Loucy (cell line): ENCODE results near the gene GEMIN4.

Experiments used
- H2AFZ ChIP-seq: fragments of 200-600 bp; sonication (generic); 2 replicates; pipeline ENCODE4 v1.6.0; 2016; ENCODE audit warnings: antibody characterized with exemption, mild to moderate bottlenecking, low read length, moderate library complexity
- H3F3A ChIP-seq: fragments of 200-600 bp; 2 replicates; pipeline ENCODE4 v1.6.0; 2016; ENCODE audit warnings: antibody characterized with exemption, low read depth, mild to moderate bottlenecking
- H3K27me3 ChIP-seq: fragments of 200-600 bp; sonication (generic); 2 replicates; pipeline ENCODE4 v1.6.1; 2014; ENCODE audit warnings: low read length, mild to moderate bottlenecking; ENCODE audit not compliant: insufficient read depth, poor library complexity, severe bottlenecking
- H3K36me3 ChIP-seq: fragments of 200-600 bp; sonication (generic); 2 replicates; pipeline ENCODE4 v1.6.1; 2016; ENCODE audit warnings: low read length; ENCODE audit not compliant: insufficient read depth
- H3K4me1 ChIP-seq: fragments of 200-600 bp; sonication (generic); 2 replicates; pipeline ENCODE4 v1.5.1; 2014; ENCODE audit warnings: low read length, mild to moderate bottlenecking; ENCODE audit not compliant: insufficient read depth, poor library complexity, severe bottlenecking
- H3K4me2 ChIP-seq: fragments of 200-600 bp; sonication (generic); 2 replicates; pipeline ENCODE4 v1.6.0; 2014; ENCODE audit warnings: antibody characterized with exemption, low read length, low read depth, mild to moderate bottlenecking; ENCODE audit not compliant: poor library complexity, severe bottlenecking
- H3K4me3 ChIP-seq: fragments of 200-600 bp; sonication (generic); 2 replicates; pipeline ENCODE4 v1.5.1; 2014; ENCODE audit warnings: low read length, mild to moderate bottlenecking, mixed read lengths; ENCODE audit not compliant: poor library complexity, severe bottlenecking
- H3K79me2 ChIP-seq: fragments of 200-600 bp; sonication (generic); 2 replicates; pipeline ENCODE4 v1.6.1; 2014; ENCODE audit warnings: low read length; ENCODE audit not compliant: insufficient read depth
- H3K9ac ChIP-seq: fragments of 200-600 bp; sonication (generic); 2 replicates; pipeline ENCODE4 v1.6.0; 2014; ENCODE audit warnings: mild to moderate bottlenecking, low read depth, low read length, moderate library complexity; ENCODE audit not compliant: poor library complexity, severe bottlenecking
- H3K9me2 ChIP-seq: fragments of 200-600 bp; sonication (generic); replicated peaks from 2 replicates; pipeline ENCODE4 v1.6.1; 2016; ENCODE audit warnings: low read depth, low read length, mixed read lengths
- H3K9me3 ChIP-seq: fragments of 200-600 bp; sonication (generic); 2 replicates; pipeline ENCODE4 v1.6.1; 2014; ENCODE audit warnings: mild to moderate bottlenecking, antibody characterized with exemption, low read length, low read depth; ENCODE audit not compliant: insufficient read depth
- H4K20me1 ChIP-seq: fragments of 200-600 bp; sonication (generic); 2 replicates; pipeline ENCODE4 v1.6.0; 2014; ENCODE audit warnings: antibody characterized with exemption, low read length, mild to moderate bottlenecking; ENCODE audit not compliant: insufficient read depth, poor library complexity, severe bottlenecking
- CTCF ChIP-seq: fragments of 200-600 bp; sonication (generic); conservative IDR thresholded peaks from 2 replicates; pipeline ENCODE4 v1.5.1; 2014; ENCODE audit warnings: mild to moderate bottlenecking, antibody characterized with exemption, low read length
- EZH2phosphoT487 ChIP-seq: fragments of 200-600 bp; IDR thresholded peaks from 2 replicates; pipeline ENCODE4 v1.6.1; 2018; ENCODE audit warnings: antibody characterized with exemption, mild to moderate bottlenecking, moderate library complexity, borderline replicate concordance

GEMIN4 gene

GRCh38 chr17:726271-726919, 25.7 kb downstream of the GEMIN4 start:
- no peak overlapping the region for H3K4me2 ChIP-seq
- TF ChIP-seq EZH2phosphoT487, result no peak
- no peak for TF ChIP-seq CTCF
- H3K27me3 ChIP-seq, result no peaks in the 10 kb centered on the region
- H2AFZ ChIP-seq, result no peak overlapping the region
- no peaks in the 10 kb centered on the region for H4K20me1 ChIP-seq
- H3K36me3 ChIP-seq, result no peaks in the 10 kb centered on the region
- no peaks in the 10 kb centered on the region for H3K79me2 ChIP-seq
- no peak overlapping the region for H3K9ac ChIP-seq
- H3K9me2 ChIP-seq, result no peaks in the 10 kb centered on the region
- peaks cover 3% of the 10 kb centered on the region; the same call in 1 of the 2 replicates for H3K9me3 ChIP-seq
- H3K4me1 ChIP-seq, result peaks cover 8% of the 10 kb centered on the region
- H3K4me3 ChIP-seq, result no peak overlapping the region
- peaks cover 7% of the 10 kb centered on the region; the same call in 1 of the 2 replicates for H3F3A ChIP-seq

GRCh38 chr17:725746-726145, 26.3 kb downstream of the GEMIN4 start:
- Histone ChIP-seq H3K9ac (no peak overlapping the region), H2AFZ (no peak overlapping the region), H3K36me3 (no peaks in the 10 kb centered on the region), H3K79me2 (no peaks in the 10 kb centered on the region), H3K27me3 (no peaks in the 10 kb centered on the region), H4K20me1 (no peaks in the 10 kb centered on the region), H3F3A (peaks cover 12% of the 10 kb centered on the region; the same call in 1 of the 2 replicates), H3K9me2 (no peaks in the 10 kb centered on the region), H3K4me2 (no peak overlapping the region), H3K4me3 (no peak overlapping the region), H3K9me3 (peaks cover 3% of the 10 kb centered on the region; the same call in 1 of the 2 replicates), H3K4me1 (peaks cover 1% of the 10 kb centered on the region)
- no peak for TF ChIP-seq EZH2phosphoT487
- no peak for TF ChIP-seq CTCF

GRCh38 chr17:725084-725483, 27.0 kb downstream of the GEMIN4 start:
- no peaks in the 10 kb centered on the region for H3K27me3 ChIP-seq
- H3K4me1 ChIP-seq, result no peaks in the 10 kb centered on the region
- H2AFZ ChIP-seq, result no peak overlapping the region
- H3K9ac ChIP-seq, result no peak overlapping the region
- no peaks in the 10 kb centered on the region for H3K36me3 ChIP-seq
- peaks cover 12% of the 10 kb centered on the region; the same call in 1 of the 2 replicates for H3F3A ChIP-seq
- H3K9me3 ChIP-seq, result peaks cover 3% of the 10 kb centered on the region; the same call in 1 of the 2 replicates
- no peaks in the 10 kb centered on the region for H4K20me1 ChIP-seq
- H3K79me2 ChIP-seq, result no peaks in the 10 kb centered on the region
- H3K4me2 ChIP-seq, result no peak overlapping the region
- H3K4me3 ChIP-seq, result no peak overlapping the region
- TF ChIP-seq CTCF (no peak), EZH2phosphoT487 (no peak)
- no peaks in the 10 kb centered on the region for H3K9me2 ChIP-seq
